K562 (cell line): ENCODE measurements around the gene CS. TPM values are rescaled to one million over a fixed set of nuclear protein-coding genes. Genes with fewer than 3 reads are reported as not detected.

Experiments used
- CTBP1 ChIP-seq: fragments of 450-650 bp; IDR thresholded peaks from 2 replicates; pipeline ENCODE4 v1.6.1; 2016; ENCODE audit warnings: borderline replicate concordance
- JUND ChIP-seq, 2 experiments: IDR thresholded peaks; 2 replicates in 1 of 2; 3 replicates in 1 of 2; pipeline ENCODE4 v1.6.1; 2011; ENCODE audit warnings: borderline replicate concordance in 2 of 2, low read depth in 2 of 2, low read length in 2 of 2, improper control_type of control experiment in 1 of 2, missing biosample characterization in 1 of 2, missing genetic modification characterization in 1 of 2, missing genetic modification reagents in 1 of 2
- KAT7 ChIP-seq: sonication (generic); formaldehyde crosslinking; IDR thresholded peaks from 2 replicates; pipeline ENCODE4 v1.8.0; 2022; ENCODE audit warnings: missing genetic modification reagents, mild to moderate bottlenecking, borderline replicate concordance
- NELFE ChIP-seq: IDR thresholded peaks from 2 replicates; pipeline ENCODE4 v1.6.1; 2011; ENCODE audit warnings: mild to moderate bottlenecking; ENCODE audit not compliant: insufficient read depth, insufficient read length
- NFYB ChIP-seq: IDR thresholded peaks from 2 replicates; pipeline ENCODE4 v1.6.1; 2011; ENCODE audit warnings: mild to moderate bottlenecking, moderate library complexity; ENCODE audit not compliant: insufficient read length; ENCODE audit errors: extremely low read depth
- PRMT5 ChIP-seq: sonication (generic); formaldehyde crosslinking; IDR thresholded peaks from 2 replicates; pipeline ENCODE4 v1.5.0; 2020; ENCODE audit warnings: missing genetic modification reagents
- RBFOX2 ChIP-seq: fragments of 200-400 bp; formaldehyde crosslinking; IDR thresholded peaks from 2 replicates; pipeline ENCODE4 v1.6.1; 2017; ENCODE audit warnings: low read depth, mild to moderate bottlenecking, low read length, moderate library complexity
- SIN3A ChIP-seq, 2 experiments: fragments of 150-350 bp in 1 of 2; IDR thresholded peaks; 2 replicates each; pipeline ENCODE4 v1.6.1; 2011 to 2016; ENCODE audit warnings: borderline replicate concordance in 2 of 2, low read depth in 2 of 2, low read length in 2 of 2, mild to moderate bottlenecking in 2 of 2, moderate library complexity in 2 of 2; ENCODE audit not compliant: control insufficient read depth in 1 of 2
- TSC22D4 ChIP-seq: fragments of 450-650 bp; IDR thresholded peaks from 2 replicates; pipeline ENCODE4 v1.6.1; 2016; ENCODE audit warnings: missing genetic modification characterization, missing biosample characterization, control low read depth
- ZNF239 ChIP-seq: fragments of 250-450 bp; sonication (Bioruptor Pico); IDR thresholded peaks from 2 replicates; pipeline ENCODE4 v1.4.0; 2020; ENCODE audit warnings: mild to moderate bottlenecking
- ZNF431 ChIP-seq: sonication (generic); formaldehyde crosslinking; IDR thresholded peaks from 2 replicates; pipeline ENCODE4 v1.8.0; 2022; ENCODE audit warnings: mild to moderate bottlenecking, missing genetic modification reagents
- polyA plus RNA-seq, 8 experiments: library from polyadenylated mRNA; depleted of rRNA in 4 of 8; stranded (reverse) in 5 of 8; unstranded in 3 of 8; fragments of >200 nt; fragmentation: Nextera tagmentation in 2 of 8; fragmentation: Illumina TruSeq in 1 of 8; extraction: Ambion mirVana in 2 of 8; extraction: Trizol in 1 of 8; gene quantifications; 2 replicates each; pipeline versions ENCODE4 v1.2.1 to v1.2.3, GENCODE V29; 2011 to 2014; ENCODE audit warnings: inconsistent platforms in 1 of 8, missing spikeins in 1 of 8
- total RNA-seq, 7 experiments: library from RNA; depleted of rRNA in 6 of 7; stranded (reverse); fragments of >200 nt in 6 of 7; fragmentation: Illumina TruSeq in 2 of 7; extraction: Trizol in 2 of 7; gene quantifications; 2 replicates each; pipeline versions ENCODE4 v1.2.1 to v1.2.3, GENCODE V29; 2011 to 2021; ENCODE audit warnings: low replicate concordance in 1 of 7
- TF ChIP-seq, protein P1 (sequence below): sonication (generic); formaldehyde crosslinking; IDR thresholded peaks from 2 replicates; pipeline ENCODE4 v1.9.0; 2022; ENCODE audit warnings: mild to moderate bottlenecking, missing genetic modification reagents
- TF ChIP-seq, protein P2 (sequence below): sonication (generic); formaldehyde crosslinking; IDR thresholded peaks from 2 replicates; pipeline ENCODE4 v1.8.1; 2023; ENCODE audit warnings: mild to moderate bottlenecking, missing genetic modification reagents
- TF ChIP-seq, protein P3 (sequence below): sonication (generic); IDR thresholded peaks from 2 replicates; pipeline ENCODE4 v1.6.1; 2016
- TF ChIP-seq, protein P4 (sequence below): sonication (generic); formaldehyde crosslinking; IDR thresholded peaks from 2 replicates; pipeline ENCODE4 v1.8.0; 2022; ENCODE audit warnings: mild to moderate bottlenecking, low read depth, missing genetic modification reagents
- TF ChIP-seq, protein P5 (sequence below), 2 experiments: fragments of 450-650 bp in 1 of 2; sonication (generic) in 1 of 2; formaldehyde crosslinking in 1 of 2; IDR thresholded peaks in 1 of 2; conservative IDR thresholded peaks in 1 of 2; 2 replicates each; pipeline versions ENCODE4 v1.6.1 to v1.8.1; 2016 to 2023; ENCODE audit warnings: mild to moderate bottlenecking in 2 of 2, moderate library complexity in 2 of 2, inconsistent platforms in 1 of 2, missing genetic modification reagents in 1 of 2
- TF ChIP-seq, protein P6 (sequence below): fragments of 450-650 bp; IDR thresholded peaks from 2 replicates; pipeline ENCODE4 v1.6.1; 2014; ENCODE audit warnings: low read depth, mild to moderate bottlenecking, moderate library complexity, borderline replicate concordance
- TF ChIP-seq, protein P7 (sequence below): sonication (generic); formaldehyde crosslinking; IDR thresholded peaks from 2 replicates; pipeline ENCODE4 v1.9.0; 2022; ENCODE audit warnings: mild to moderate bottlenecking, missing genetic modification reagents

CS gene
- total and polyA plus RNA-seq, 9 of the 15 experiments (the other 6 are each of a cell fraction or from before 2014, with no cell fraction given) = 99.9 to 390 (median 149) TPM

DNA sequence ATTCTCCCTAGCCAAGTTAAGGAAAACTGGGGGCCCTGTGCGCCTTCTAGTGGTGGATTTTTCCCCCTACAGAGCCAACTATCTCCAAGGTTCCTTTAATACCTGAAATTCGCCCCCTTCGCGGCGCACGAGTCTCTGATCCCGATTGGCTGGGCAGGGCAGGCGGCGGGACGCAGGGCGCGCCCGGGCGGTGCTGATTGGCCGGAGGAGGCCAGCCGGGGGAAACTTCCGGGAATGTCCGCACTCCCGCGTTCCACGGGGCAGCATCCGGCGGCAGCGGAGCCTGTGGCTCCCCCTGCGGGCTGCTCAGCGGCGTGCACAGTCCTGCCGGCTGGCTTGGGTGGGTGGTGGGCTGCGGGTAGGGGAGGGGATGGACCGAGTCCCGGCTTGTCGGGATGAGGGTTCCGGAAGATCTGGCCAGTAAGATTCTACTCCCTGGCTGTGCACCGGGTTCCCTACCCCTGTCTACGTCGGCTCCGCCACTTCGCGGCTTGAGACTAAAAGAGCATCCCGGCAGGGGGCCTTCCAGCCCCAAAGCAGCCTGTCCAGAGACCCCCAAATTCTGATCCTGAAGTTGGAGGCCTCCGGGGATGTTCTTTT, 75.9 kb downstream of the CS start, which contains the start of gene NABP2 (continued):
- TF ChIP-seq, protein P1, sequence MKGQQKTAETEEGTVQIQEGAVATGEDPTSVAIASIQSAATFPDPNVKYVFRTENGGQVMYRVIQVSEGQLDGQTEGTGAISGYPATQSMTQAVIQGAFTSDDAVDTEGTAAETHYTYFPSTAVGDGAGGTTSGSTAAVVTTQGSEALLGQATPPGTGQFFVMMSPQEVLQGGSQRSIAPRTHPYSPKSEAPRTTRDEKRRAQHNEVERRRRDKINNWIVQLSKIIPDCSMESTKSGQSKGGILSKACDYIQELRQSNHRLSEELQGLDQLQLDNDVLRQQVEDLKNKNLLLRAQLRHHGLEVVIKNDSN (CRISPR knock-in tag) = peak; percentile 80
- TF ChIP-seq NFYB = peak; percentile 90
- no peak for TF ChIP-seq TSC22D4 (tag)
- TF ChIP-seq KAT7 = no peak
- TF ChIP-seq, protein P2, sequence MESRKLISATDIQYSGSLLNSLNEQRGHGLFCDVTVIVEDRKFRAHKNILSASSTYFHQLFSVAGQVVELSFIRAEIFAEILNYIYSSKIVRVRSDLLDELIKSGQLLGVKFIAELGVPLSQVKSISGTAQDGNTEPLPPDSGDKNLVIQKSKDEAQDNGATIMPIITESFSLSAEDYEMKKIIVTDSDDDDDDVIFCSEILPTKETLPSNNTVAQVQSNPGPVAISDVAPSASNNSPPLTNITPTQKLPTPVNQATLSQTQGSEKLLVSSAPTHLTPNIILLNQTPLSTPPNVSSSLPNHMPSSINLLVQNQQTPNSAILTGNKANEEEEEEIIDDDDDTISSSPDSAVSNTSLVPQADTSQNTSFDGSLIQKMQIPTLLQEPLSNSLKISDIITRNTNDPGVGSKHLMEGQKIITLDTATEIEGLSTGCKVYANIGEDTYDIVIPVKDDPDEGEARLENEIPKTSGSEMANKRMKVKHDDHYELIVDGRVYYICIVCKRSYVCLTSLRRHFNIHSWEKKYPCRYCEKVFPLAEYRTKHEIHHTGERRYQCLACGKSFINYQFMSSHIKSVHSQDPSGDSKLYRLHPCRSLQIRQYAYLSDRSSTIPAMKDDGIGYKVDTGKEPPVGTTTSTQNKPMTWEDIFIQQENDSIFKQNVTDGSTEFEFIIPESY (CRISPR knock-in tag) = peak; percentile 85
- TF ChIP-seq, protein P3, sequence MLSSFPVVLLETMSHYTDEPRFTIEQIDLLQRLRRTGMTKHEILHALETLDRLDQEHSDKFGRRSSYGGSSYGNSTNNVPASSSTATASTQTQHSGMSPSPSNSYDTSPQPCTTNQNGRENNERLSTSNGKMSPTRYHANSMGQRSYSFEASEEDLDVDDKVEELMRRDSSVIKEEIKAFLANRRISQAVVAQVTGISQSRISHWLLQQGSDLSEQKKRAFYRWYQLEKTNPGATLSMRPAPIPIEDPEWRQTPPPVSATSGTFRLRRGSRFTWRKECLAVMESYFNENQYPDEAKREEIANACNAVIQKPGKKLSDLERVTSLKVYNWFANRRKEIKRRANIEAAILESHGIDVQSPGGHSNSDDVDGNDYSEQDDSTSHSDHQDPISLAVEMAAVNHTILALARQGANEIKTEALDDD = no peak
- TF ChIP-seq CTBP1 = peak; percentile 77
- TF ChIP-seq ZNF239 (CRISPR knock-in tag) = no peak
- TF ChIP-seq, protein P4, sequence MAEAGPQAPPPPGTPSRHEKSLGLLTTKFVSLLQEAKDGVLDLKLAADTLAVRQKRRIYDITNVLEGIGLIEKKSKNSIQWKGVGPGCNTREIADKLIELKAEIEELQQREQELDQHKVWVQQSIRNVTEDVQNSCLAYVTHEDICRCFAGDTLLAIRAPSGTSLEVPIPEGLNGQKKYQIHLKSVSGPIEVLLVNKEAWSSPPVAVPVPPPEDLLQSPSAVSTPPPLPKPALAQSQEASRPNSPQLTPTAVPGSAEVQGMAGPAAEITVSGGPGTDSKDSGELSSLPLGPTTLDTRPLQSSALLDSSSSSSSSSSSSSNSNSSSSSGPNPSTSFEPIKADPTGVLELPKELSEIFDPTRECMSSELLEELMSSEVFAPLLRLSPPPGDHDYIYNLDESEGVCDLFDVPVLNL (CRISPR knock-in tag) = peak; percentile 69
- peak; percentile 82 for TF ChIP-seq RBFOX2
- peak; percentile 44 for TF ChIP-seq JUND (IDR thresholded peaks at IDR 0.05; ENCODE audit: borderline replicate concordance, low read depth, low read length)
- TF ChIP-seq JUND (tag; IDR thresholded peaks at IDR 0.05; ENCODE audit: borderline replicate concordance, low read depth, low read length) = peak; percentile 37; the same call in 1 of the 3 replicates
- peak; percentile 16 to 48; a peak in 2 of 4 replicates for TF ChIP-seq SIN3A (IDR thresholded peaks at IDR 0.05; ENCODE audit: borderline replicate concordance in 2 of 2, control insufficient read depth in 1 of 2, low read depth in 2 of 2, low read length in 2 of 2)
- TF ChIP-seq, protein P5, sequence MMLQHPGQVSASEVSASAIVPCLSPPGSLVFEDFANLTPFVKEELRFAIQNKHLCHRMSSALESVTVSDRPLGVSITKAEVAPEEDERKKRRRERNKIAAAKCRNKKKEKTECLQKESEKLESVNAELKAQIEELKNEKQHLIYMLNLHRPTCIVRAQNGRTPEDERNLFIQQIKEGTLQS (IDR thresholded peaks at IDR 0.05) = no peak
- TF ChIP-seq, protein P5 (CRISPR knock-in tag; conservative IDR thresholded peaks at IDR 0.05) = peak; percentile 78; the same call in 1 of the 2 replicates
- no peak for TF ChIP-seq PRMT5 (CRISPR knock-in tag)
- TF ChIP-seq, protein P6, sequence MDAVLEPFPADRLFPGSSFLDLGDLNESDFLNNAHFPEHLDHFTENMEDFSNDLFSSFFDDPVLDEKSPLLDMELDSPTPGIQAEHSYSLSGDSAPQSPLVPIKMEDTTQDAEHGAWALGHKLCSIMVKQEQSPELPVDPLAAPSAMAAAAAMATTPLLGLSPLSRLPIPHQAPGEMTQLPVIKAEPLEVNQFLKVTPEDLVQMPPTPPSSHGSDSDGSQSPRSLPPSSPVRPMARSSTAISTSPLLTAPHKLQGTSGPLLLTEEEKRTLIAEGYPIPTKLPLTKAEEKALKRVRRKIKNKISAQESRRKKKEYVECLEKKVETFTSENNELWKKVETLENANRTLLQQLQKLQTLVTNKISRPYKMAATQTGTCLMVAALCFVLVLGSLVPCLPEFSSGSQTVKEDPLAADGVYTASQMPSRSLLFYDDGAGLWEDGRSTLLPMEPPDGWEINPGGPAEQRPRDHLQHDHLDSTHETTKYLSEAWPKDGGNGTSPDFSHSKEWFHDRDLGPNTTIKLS = peak; percentile 81; the same call in 1 of the 2 replicates
- 0 out of 2 replicates have a peak, but pooled peaks have one; percentile 38 for TF ChIP-seq ZNF431 (CRISPR knock-in tag)
- no peak for TF ChIP-seq NELFE
- TF ChIP-seq, protein P7, sequence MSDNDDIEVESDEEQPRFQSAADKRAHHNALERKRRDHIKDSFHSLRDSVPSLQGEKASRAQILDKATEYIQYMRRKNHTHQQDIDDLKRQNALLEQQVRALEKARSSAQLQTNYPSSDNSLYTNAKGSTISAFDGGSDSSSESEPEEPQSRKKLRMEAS (CRISPR knock-in tag) = peak; percentile 81
